NCI-H345 treated with DMSO at 0.1 percent for 48 hours (cell line): ENCODE data around the gene TTLL8.

Source experiments
- DNase-seq: peaks from one replicate; lab custom pipeline; 2025; ENCODE audit not compliant: unreplicated experiment; lab: John Stamatoyannopoulos, UW

TTLL8 gene

GRCh38 chr22:49969751-49970527, 88.2 kb downstream of the TTLL8 start:
- no peak for DNase-seq

- no peak for DNase-seq
Observed at GRCh38 chr22:49968831-49969661, 89.1 kb downstream of the TTLL8 start.
